ENCODE data around the gene HHAT.

Gene HHAT

DNA sequence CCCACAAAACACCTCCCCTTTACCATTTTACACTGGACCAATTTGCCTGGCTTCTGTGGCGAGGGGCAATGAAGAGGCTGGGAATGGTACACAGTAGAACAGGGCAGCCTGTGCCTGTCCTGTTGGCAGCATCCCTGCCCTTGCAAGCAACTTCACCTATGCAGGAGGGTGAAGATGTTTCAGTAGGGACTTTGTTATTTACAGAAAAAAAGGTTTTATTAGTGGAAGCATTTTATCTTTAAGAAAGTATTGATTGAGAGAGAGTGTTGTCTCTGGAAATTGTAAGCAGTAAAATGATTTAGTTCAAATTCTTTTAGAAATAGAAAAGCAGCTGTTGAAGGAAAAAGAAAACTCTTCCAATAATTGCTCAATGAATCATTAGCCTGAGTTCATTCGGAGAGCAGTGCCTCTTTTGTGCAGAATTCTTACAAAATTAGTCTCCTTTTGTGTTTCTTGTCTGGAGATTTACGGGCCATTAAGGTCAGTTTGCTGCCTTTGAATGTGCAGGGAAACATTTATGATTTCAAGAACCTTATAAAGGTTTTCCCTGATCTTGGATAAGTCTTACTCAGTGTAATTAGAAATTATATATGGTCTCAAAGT lies 49.1 kb downstream of the HHAT start:
- TF ChIP-seq, protein P1, sequence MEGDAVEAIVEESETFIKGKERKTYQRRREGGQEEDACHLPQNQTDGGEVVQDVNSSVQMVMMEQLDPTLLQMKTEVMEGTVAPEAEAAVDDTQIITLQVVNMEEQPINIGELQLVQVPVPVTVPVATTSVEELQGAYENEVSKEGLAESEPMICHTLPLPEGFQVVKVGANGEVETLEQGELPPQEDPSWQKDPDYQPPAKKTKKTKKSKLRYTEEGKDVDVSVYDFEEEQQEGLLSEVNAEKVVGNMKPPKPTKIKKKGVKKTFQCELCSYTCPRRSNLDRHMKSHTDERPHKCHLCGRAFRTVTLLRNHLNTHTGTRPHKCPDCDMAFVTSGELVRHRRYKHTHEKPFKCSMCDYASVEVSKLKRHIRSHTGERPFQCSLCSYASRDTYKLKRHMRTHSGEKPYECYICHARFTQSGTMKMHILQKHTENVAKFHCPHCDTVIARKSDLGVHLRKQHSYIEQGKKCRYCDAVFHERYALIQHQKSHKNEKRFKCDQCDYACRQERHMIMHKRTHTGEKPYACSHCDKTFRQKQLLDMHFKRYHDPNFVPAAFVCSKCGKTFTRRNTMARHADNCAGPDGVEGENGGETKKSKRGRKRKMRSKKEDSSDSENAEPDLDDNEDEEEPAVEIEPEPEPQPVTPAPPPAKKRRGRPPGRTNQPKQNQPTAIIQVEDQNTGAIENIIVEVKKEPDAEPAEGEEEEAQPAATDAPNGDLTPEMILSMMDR (IDR thresholded peaks at IDR 0.05) = no peak

DNA sequence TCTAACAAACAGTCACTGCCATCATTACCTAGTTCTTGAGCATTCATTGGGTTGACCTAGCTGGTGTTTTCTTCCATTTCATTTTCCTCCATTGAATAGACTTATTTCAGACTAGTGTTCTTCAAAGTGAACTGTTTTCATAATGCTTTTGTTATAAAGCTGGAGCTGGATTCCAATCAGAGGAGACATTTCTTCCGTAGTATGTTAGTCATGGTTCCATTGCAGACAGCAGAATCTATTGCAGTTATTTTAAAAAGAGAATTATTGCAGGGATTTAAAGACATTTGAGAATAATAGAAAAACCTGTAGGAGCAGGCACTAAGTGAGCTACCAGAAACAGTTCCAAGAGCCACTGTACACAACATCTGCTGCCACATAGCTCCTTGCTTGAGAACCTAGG lies 50.0 kb downstream of the HHAT start:
- TF ChIP-seq, protein P1 (IDR thresholded peaks at IDR 0.05) = no peak

DNA sequence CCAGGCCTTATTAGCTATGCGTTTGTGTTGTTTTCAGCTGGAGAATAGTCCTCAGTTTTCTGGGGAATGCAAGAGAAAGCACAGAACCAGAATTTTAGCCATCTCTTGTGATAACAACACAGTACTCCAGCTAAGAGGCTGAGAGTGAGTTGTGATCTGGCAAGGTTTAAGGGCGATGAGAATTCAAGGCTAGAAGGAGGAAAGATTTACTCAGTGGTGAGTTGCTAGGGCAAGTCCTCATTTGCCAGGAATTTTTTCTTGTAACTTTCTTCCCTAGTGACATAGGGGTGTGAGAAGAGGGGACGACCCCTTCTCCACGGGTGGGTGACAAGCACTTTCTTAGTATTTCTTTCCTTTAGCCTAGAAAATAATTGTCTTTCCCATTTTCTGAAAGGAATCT lies 53.2 kb downstream of the HHAT start:
- TF ChIP-seq, protein P1 (IDR thresholded peaks at IDR 0.05) = no peak

DNA sequence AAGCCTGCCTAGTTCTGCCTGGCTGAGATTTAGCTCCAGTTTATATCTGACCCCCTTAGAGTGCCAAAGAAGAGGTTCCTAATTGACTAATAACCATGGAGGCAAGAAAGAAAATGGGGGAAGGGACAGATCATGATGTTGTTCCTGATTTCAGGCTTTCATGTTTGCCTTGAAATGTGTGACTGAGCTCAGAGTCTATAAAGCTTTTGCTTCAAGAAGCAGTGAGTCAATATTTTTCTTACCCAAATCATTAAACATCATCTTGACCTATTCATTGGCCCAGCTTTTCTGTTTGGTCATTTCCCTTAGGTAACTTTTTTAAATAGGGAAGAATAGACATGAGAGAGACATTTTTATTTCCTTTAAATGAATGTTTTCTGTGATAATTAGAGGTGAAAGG lies 55.9 kb downstream of the HHAT start:
- TF ChIP-seq, protein P1 (IDR thresholded peaks at IDR 0.05) = no peak

DNA sequence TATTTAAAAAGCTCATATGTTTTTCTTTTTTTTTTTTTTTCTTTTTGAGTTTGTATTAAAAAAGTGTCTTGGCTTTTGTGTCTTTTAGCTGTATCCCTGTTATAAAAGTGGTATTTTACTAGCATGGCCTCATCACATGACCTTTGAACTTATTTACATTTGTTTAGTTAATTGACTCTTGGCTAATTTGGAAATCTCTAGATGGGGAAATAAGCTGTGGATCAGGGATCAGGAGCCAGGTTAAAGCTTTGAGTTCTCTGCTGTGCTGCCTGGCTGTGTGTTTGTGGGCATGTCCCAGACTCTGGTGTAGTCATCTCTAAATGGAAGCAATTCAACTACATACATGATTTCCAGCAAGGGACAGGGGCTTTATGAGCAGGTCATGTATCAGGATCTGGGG lies 56.5 kb downstream of the HHAT start:
- TF ChIP-seq, protein P1 (IDR thresholded peaks at IDR 0.05) = no peak

DNA sequence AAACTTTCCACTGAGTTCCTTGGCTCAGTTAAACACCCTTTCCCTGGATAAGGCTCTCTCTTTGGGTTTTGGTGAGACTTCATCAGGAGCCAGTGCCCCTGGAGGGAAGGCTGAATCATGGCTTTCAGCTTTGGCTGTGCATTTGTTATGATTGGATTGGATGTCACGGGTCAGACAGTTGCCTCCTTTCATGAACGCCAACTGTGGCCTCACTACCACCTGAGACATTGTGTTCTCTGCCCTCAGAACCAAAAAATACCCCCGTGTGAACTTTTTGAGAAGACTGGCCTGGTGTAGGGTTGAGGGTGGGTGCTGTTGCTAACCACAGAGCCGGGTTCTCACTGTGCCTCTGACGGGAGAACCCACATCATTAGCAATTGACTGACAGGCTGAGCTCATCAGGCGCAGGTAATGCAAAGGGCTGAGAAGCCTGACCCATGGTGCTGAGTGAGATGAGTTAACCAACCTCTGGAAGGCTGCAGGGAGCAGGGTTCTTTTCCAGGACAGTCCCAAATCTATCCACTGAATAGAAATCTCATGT lies 65.6 kb downstream of the HHAT start:
- TF ChIP-seq, protein P1 (IDR thresholded peaks at IDR 0.05) = no peak

DNA sequence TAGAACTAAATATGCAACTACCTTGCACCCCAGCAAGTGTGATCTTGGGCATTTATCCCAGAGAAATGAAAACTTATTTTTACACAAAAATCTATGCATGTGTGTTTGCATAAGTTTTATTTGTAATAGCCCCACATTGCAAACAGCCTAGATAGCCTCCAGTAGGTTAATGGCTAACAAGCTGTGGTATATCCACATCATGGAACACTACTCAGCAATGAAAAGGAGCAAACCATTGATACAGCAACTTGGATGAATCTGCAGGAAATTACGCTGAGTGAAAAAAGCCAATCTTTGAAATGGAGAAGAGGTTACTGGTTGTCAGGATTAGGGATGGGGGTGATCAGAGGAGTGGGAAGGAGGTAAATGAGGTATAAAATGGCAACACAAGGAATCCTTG lies 67.8 kb downstream of the HHAT start:
- TF ChIP-seq, protein P1 (IDR thresholded peaks at IDR 0.05) = no peak

DNA sequence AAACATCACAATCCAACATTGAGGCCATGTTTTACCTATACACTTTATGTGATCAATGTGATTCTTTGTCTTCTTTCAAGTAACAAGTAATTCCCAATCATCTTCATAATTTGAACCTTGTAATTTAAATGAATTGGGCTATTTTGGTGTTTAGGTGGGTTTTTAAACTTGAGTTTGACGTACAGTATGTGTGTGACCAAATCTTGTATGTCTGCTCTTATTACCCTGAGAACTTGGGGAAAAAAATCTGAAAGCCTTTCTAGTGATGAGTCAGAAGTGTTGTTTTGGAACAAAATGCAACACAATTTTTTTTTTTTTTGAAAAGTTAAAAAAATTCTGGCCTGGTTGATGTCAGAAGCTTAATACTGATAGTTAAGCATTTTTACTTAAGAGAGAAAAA lies 68.5 kb downstream of the HHAT start:
- TF ChIP-seq, protein P1 (IDR thresholded peaks at IDR 0.05) = no peak
